Spinal cord (tissue), 10 donors: ENCODE measurements around the gene POLR2H. TPM values are rescaled to one million over a fixed set of nuclear protein-coding genes. Genes with fewer than 3 reads are reported as not detected.

Experiments used
- DNase-seq, 6 donors: peaks; one replicate each; pipeline versions ENCODE4 v3.0.0 to v3.0.0-alpha.2; 2013 to 2015; ENCODE audit warnings: low spot score in 6 of 6, low read depth in 4 of 6
- H3K27ac ChIP-seq: one replicate; pipeline ENCODE4 v1.5.1; 2013; ENCODE audit warnings: low read depth, low read length, control low read depth
- H3K27me3 ChIP-seq: one replicate; pipeline ENCODE4 v1.6.1; 2013; ENCODE audit warnings: low read length; ENCODE audit not compliant: control insufficient read depth, insufficient read depth
- H3K36me3 ChIP-seq: one replicate; pipeline ENCODE4 v1.6.1; 2013; ENCODE audit warnings: low read length; ENCODE audit not compliant: control insufficient read depth, insufficient read depth
- H3K4me1 ChIP-seq: one replicate; pipeline ENCODE4 v1.6.1; 2013; ENCODE audit warnings: low read length; ENCODE audit not compliant: control insufficient read depth, insufficient read depth
- H3K4me3 ChIP-seq: one replicate; pipeline ENCODE4 v1.5.1; 2013; ENCODE audit warnings: low read depth, low read length, control low read depth
- H3K9me3 ChIP-seq: one replicate; pipeline ENCODE4 v1.6.1; 2013; ENCODE audit warnings: low read length; ENCODE audit not compliant: control insufficient read depth, insufficient read depth
- WGBS: methylation state at CpG from one replicate; pipeline ENCODE4 v1.1.5; 2013; ENCODE audit warnings: missing lambda C conversion rate; ENCODE audit not compliant: insufficient coverage; 5-methylcytosine and 5-hydroxymethylcytosine counted together
- polyA plus RNA-seq, 2 donors: library from polyadenylated mRNA; unstranded; fragments of 120-200 nt; gene quantifications; one replicate each; pipeline ENCODE4 v1.2.1, GENCODE V29; 2013; ENCODE audit not compliant: insufficient read length in 2 of 2
- total RNA-seq, 2 donors: library from RNA; depleted of rRNA in 1 of 2; stranded (reverse); fragments of 120-200 nt in 1 of 2; fragments of >200 nt in 1 of 2; gene quantifications; one replicate each; pipeline versions ENCODE4 v1.2.3 to v1.2.4, GENCODE V29; 2013 to 2014
- donor health status: healthy.

Gene POLR2H
- total and polyA plus RNA-seq, 4 donors = 45.4 to 81.2 (median 65.5) TPM

- 85% methylated on average over 17 of the region's 18 CpGs for WGBS
- H3K4me1 ChIP-seq = peaks cover 40% of the 10 kb centered on the region
- H3K36me3 ChIP-seq = peaks cover 84% of the 10 kb centered on the region
- H3K27ac ChIP-seq = no peak overlapping the region
- H3K4me3 ChIP-seq = no peak overlapping the region
- no peak for DNase-seq
- H3K9me3 ChIP-seq = no peaks in the 10 kb centered on the region
- no peaks in the 10 kb centered on the region for H3K27me3 ChIP-seq
Measured at GRCh38 chr3:184355261-184356040, 6.1 kb upstream of the POLR2H start.

GRCh38 chr3:184357248-184358123 is 4.0 kb upstream of the POLR2H start:
- H3K36me3 ChIP-seq = peaks cover 68% of the 10 kb centered on the region
- H3K4me3 ChIP-seq = no peak overlapping the region
- H3K9me3 ChIP-seq = no peaks in the 10 kb centered on the region
- no peak overlapping the region for H3K27ac ChIP-seq
- no peak for DNase-seq
- no peaks in the 10 kb centered on the region for H3K27me3 ChIP-seq
- peaks cover 41% of the 10 kb centered on the region for H3K4me1 ChIP-seq
- 89% methylated on average over 16 of the region's 24 CpGs for WGBS

- 98% methylated on average over 12 of the region's 12 CpGs for WGBS
- no peak overlapping the region for H3K4me3 ChIP-seq
- DNase-seq = no peak
- no peaks in the 10 kb centered on the region for H3K27me3 ChIP-seq
- peaks cover 39% of the 10 kb centered on the region for H3K4me1 ChIP-seq
- H3K9me3 ChIP-seq = no peaks in the 10 kb centered on the region
- H3K36me3 ChIP-seq = peaks cover 61% of the 10 kb centered on the region
- no peak overlapping the region for H3K27ac ChIP-seq
Measured at GRCh38 chr3:184358124-184358767, 3.3 kb upstream of the POLR2H start.

GRCh38 chr3:184358921-184359350 is 2.6 kb upstream of the POLR2H start:
- Histone ChIP-seq H3K27me3 (no peaks in the 10 kb centered on the region), H3K9me3 (no peaks in the 10 kb centered on the region), H3K4me1 (peaks cover 44% of the 10 kb centered on the region), H3K36me3 (peaks cover 57% of the 10 kb centered on the region), H3K27ac (no peak overlapping the region), H3K4me3 (no peak overlapping the region)
- DNase-seq = no peak
- WGBS = 63% methylated on average over 10 of the region's 14 CpGs

GRCh38 chr3:184359610-184360009 is 1.9 kb upstream of the POLR2H start:
- no peaks in the 10 kb centered on the region for H3K27me3 ChIP-seq
- 9% methylated on average over 8 of the region's 9 CpGs for WGBS
- peaks cover 46% of the 10 kb centered on the region for H3K4me1 ChIP-seq
- peaks cover 52% of the 10 kb centered on the region for H3K36me3 ChIP-seq
- H3K27ac ChIP-seq = no peak overlapping the region
- peak in 2 of 6 donors; percentile 41 to 51 for DNase-seq
- H3K4me3 ChIP-seq = no peak overlapping the region
- H3K9me3 ChIP-seq = no peaks in the 10 kb centered on the region

GRCh38 chr3:184360070-184360928 is 1.2 kb upstream of the POLR2H start:
- no peaks in the 10 kb centered on the region for H3K9me3 ChIP-seq
- H3K4me3 ChIP-seq = peak overlapping the region; percentile 83
- no peak for DNase-seq
- H3K27me3 ChIP-seq = no peaks in the 10 kb centered on the region
- H3K36me3 ChIP-seq = peaks cover 48% of the 10 kb centered on the region
- H3K27ac ChIP-seq = no peak overlapping the region
- 16% methylated on average over 8 of the region's 12 CpGs for WGBS
- peaks cover 45% of the 10 kb centered on the region for H3K4me1 ChIP-seq

GRCh38 chr3:184360929-184361531 is 480 bp upstream of the POLR2H start:
- no peak for DNase-seq
- Histone ChIP-seq H3K4me1 (peaks cover 45% of the 10 kb centered on the region), H3K27me3 (no peaks in the 10 kb centered on the region), H3K27ac (peak overlapping the region; percentile 80), H3K36me3 (peaks cover 43% of the 10 kb centered on the region), H3K9me3 (no peaks in the 10 kb centered on the region), H3K4me3 (peak overlapping the region; percentile 83)
- WGBS = 2% methylated on average over 24 of the region's 24 CpGs

- DNase-seq = peak in 2 of 6 donors; percentile 79 to 84
- H3K27ac ChIP-seq = peak overlapping the region; percentile 99
- peak overlapping the region; percentile 85 for H3K4me3 ChIP-seq
- no peaks in the 10 kb centered on the region for H3K27me3 ChIP-seq
- H3K4me1 ChIP-seq = peaks cover 45% of the 10 kb centered on the region
- peaks cover 41% of the 10 kb centered on the region for H3K36me3 ChIP-seq
- H3K9me3 ChIP-seq = no peaks in the 10 kb centered on the region
- under 1% methylated on average over 31 of the region's 38 CpGs for WGBS
Measured at GRCh38 chr3:184361932-184362667, 590 bp downstream of the POLR2H start.
